ENCODE measurements around the gene SLC16A14.

- no peak for TF ChIP-seq CTCF (IDR thresholded peaks at IDR 0.05)
- TF ChIP-seq POLR2AphosphoS5 (IDR thresholded peaks at IDR 0.05), result no peak
- TF ChIP-seq EP300 (IDR thresholded peaks at IDR 0.05; ENCODE audit: low read depth), result no peak
Observed at GRCh38 chr2:230097424-230097823, 28.7 kb upstream of the SLC16A14 start.
